A549 (cell line): Measurements from ENCODE around the gene ULK1.

Source experiments
- BHLHE40 ChIP-seq: IDR thresholded peaks from 2 replicates; pipeline ENCODE4 v1.6.1; 2012; ENCODE audit warnings: low read depth, low read length, inconsistent platforms
- CHD4 ChIP-seq: fragments of 200-600 bp; sonication (generic); IDR thresholded peaks from 2 replicates; pipeline ENCODE4 v1.6.1; 2016; ENCODE audit warnings: antibody characterized with exemption, mild to moderate bottlenecking, borderline replicate concordance
- CTCF ChIP-seq: fragments of >200 bp; sonication (Bioruptor Twin); formaldehyde crosslinking; IDR thresholded peaks from 3 replicates; pipeline ENCODE4 v1.5.1; 2016
- E2F6 ChIP-seq: IDR thresholded peaks from 2 replicates; pipeline ENCODE4 v1.6.1; 2012; ENCODE audit warnings: low read depth, borderline replicate concordance
- EP300 ChIP-seq, 2 experiments: fragments of >200 bp; sonication (Bioruptor Twin); formaldehyde crosslinking; IDR thresholded peaks; 2 replicates in 1 of 2; 3 replicates in 1 of 2; pipeline ENCODE4 v1.6.1; 2016 to 2017
- ESRRA ChIP-seq: fragments of 150-350 bp; IDR thresholded peaks from 2 replicates; pipeline ENCODE4 v1.6.1; 2014; ENCODE audit warnings: mild to moderate bottlenecking, low read length, borderline replicate concordance
- HDAC2 ChIP-seq: fragments of 200-600 bp; sonication (generic); IDR thresholded peaks from 2 replicates; pipeline ENCODE4 v1.6.1; 2016
- HOXA7 ChIP-seq: fragments of 250-450 bp; sonication (Bioruptor Pico); IDR thresholded peaks from 2 replicates; pipeline ENCODE4 v1.5.0; 2020; ENCODE audit warnings: mild to moderate bottlenecking, moderate library complexity
- MAX ChIP-seq: IDR thresholded peaks from 2 replicates; pipeline ENCODE4 v1.6.1; 2012
- MAZ ChIP-seq: fragments of 150-350 bp; IDR thresholded peaks from 2 replicates; pipeline ENCODE4 v1.6.1; 2014; ENCODE audit warnings: antibody characterized with exemption, low read depth, low read length, borderline replicate concordance
- POLR2A ChIP-seq: IDR thresholded peaks from 2 replicates; pipeline ENCODE4 v1.6.1; 2012; ENCODE audit warnings: mild to moderate bottlenecking, low read length
- RAD21 ChIP-seq, 2 experiments: fragments of >200 bp in 1 of 2; sonication (Bioruptor Twin) in 1 of 2; formaldehyde crosslinking in 1 of 2; IDR thresholded peaks in 1 of 2; conservative IDR thresholded peaks in 1 of 2; 2 replicates in 1 of 2; 3 replicates in 1 of 2; pipeline ENCODE4 v1.6.1; 2012 to 2018; ENCODE audit warnings: inconsistent platforms in 1 of 2

GRCh38 chr12:131919366-131920156, 25.1 kb downstream of the ULK1 start:
- TF ChIP-seq EP300 (IDR thresholded peaks at IDR 0.05), result no peak
- no peak for TF ChIP-seq POLR2A
- TF ChIP-seq HDAC2, result no peak
- no peak for TF ChIP-seq CTCF
- no peak for TF ChIP-seq MAZ
- no peak for TF ChIP-seq RAD21 (conservative IDR thresholded peaks at IDR 0.05 in 1 of 2, IDR thresholded peaks at IDR 0.05 in 1 of 2)
- no peak for TF ChIP-seq CHD4
- no peak for TF ChIP-seq BHLHE40
- no peak for TF ChIP-seq MAX
- no peak for TF ChIP-seq ESRRA
- no peak for TF ChIP-seq E2F6
- TF ChIP-seq HOXA7 (CRISPR knock-in tag), result no peak
